Thymus (tissue), 11 donors: ENCODE measurements around the gene COQ10B. TPM values are rescaled to one million over a fixed set of nuclear protein-coding genes. Genes with fewer than 3 reads are reported as not detected.
"Not testable (repeated sequence)": the region's sequence is repeated elsewhere in the genome, so short reads cannot be mapped to it uniquely, and the experiment has no call there.

Experiments
- DNase-seq, 9 donors: peaks; one replicate each; pipeline ENCODE4 v3.0.0-alpha.2; 2013; ENCODE audit warnings: low spot score in 9 of 9, low read depth in 6 of 9, missing footprints in 1 of 9
- H3K27ac ChIP-seq, 2 donors: one replicate each; pipeline ENCODE4 v1.5.1; 2013; ENCODE audit warnings: control low read depth in 1 of 2, low read depth in 1 of 2, low read length in 1 of 2, mild to moderate bottlenecking in 1 of 2, moderate library complexity in 1 of 2
- H3K27me3 ChIP-seq, 2 donors: one replicate each; pipeline ENCODE4 v1.5.1; 2013; ENCODE audit warnings: low read length in 1 of 2; ENCODE audit not compliant: control insufficient read depth in 2 of 2, insufficient read depth in 1 of 2
- H3K36me3 ChIP-seq, 2 donors: one replicate each; pipeline ENCODE4 v1.5.1; 2013; ENCODE audit warnings: low read length in 1 of 2, mild to moderate bottlenecking in 1 of 2, moderate library complexity in 1 of 2; ENCODE audit not compliant: control insufficient read depth in 2 of 2, insufficient read depth in 2 of 2
- H3K4me1 ChIP-seq, 2 donors: one replicate each; pipeline ENCODE4 v1.5.1; 2013; ENCODE audit warnings: low read length in 2 of 2; ENCODE audit not compliant: control insufficient read depth in 2 of 2, insufficient read depth in 2 of 2
- H3K4me3 ChIP-seq, 2 donors: one replicate each; pipeline ENCODE4 v1.5.1; 2013; ENCODE audit warnings: low read length in 2 of 2, control low read depth in 1 of 2, mild to moderate bottlenecking in 1 of 2
- H3K9me3 ChIP-seq, 2 donors: one replicate each; pipeline ENCODE4 v1.5.1; 2013; ENCODE audit warnings: low read length in 1 of 2, mild to moderate bottlenecking in 1 of 2; ENCODE audit not compliant: control insufficient read depth in 2 of 2, insufficient read depth in 1 of 2
- WGBS: extraction: QIAGEN DNeasy Blood & Tissue Kit; methylation state at CpG from one replicate; pipeline ENCODE4 v1.1.7; 2013; 5-methylcytosine and 5-hydroxymethylcytosine counted together
- polyA plus RNA-seq: library from polyadenylated mRNA; stranded (reverse); fragments of 200-250 nt; gene quantifications from one replicate; pipeline ENCODE4 v1.2.3, GENCODE V29; 2013
- total RNA-seq: library from RNA; stranded (reverse); fragments of 120-200 nt; gene quantifications from one replicate; pipeline ENCODE4 v1.2.4, GENCODE V29; 2013
- donor health status: healthy.

COQ10B gene
- total and polyA plus RNA-seq, 2 donors, result 19.2 to 21.3 TPM

GRCh38 chr2:197460649-197461048, 7.3 kb downstream of the COQ10B start:
- Histone ChIP-seq H3K36me3 (peaks cover 25 to 58% of the 10 kb centered on the region in 2 donors), H3K4me1 (no peaks in the 10 kb centered on the region), H3K27ac (no peak overlapping the region), H3K27me3 (no peaks in the 10 kb centered on the region), H3K9me3 (no peaks in the 10 kb centered on the region), H3K4me3 (no peak overlapping the region)
- DNase-seq, result no peak
- 98% methylated on average over 4 of the region's 4 CpGs for WGBS

- DNase-seq, result no peak
- H3K27ac ChIP-seq, result no peak overlapping the region
- WGBS, result 97% methylated on average over 2 of the region's 2 CpGs
- no peaks in the 10 kb centered on the region for H3K27me3 ChIP-seq
- no peaks in the 10 kb centered on the region for H3K9me3 ChIP-seq
- H3K4me3 ChIP-seq, result no peak overlapping the region
- H3K36me3 ChIP-seq, result peaks cover 29 to 62% of the 10 kb centered on the region in 2 donors
- no peaks in the 10 kb centered on the region for H3K4me1 ChIP-seq
Measured at GRCh38 chr2:197461057-197461456, 7.7 kb downstream of the COQ10B start.

GRCh38 chr2:197464175-197464574, 10.8 kb downstream of the COQ10B start:
- no peak for DNase-seq
- Histone ChIP-seq H3K4me3 (no peak overlapping the region), H3K4me1 (no peaks in the 10 kb centered on the region), H3K27me3 (no peaks in the 10 kb centered on the region), H3K36me3 (peaks cover 36 to 90% of the 10 kb centered on the region in 2 donors), H3K9me3 (no peaks in the 10 kb centered on the region), H3K27ac (no peak overlapping the region)
- 98% methylated on average over 1 of the region's 1 CpG for WGBS

GRCh38 chr2:197472166-197472565, 18.8 kb downstream of the COQ10B start:
- Histone ChIP-seq H3K36me3 (peaks cover 50 to 87% of the 10 kb centered on the region in 2 donors), H3K9me3 (no peaks in the 10 kb centered on the region), H3K4me3 (no peak overlapping the region), H3K27ac (no peak overlapping the region), H3K27me3 (no peaks in the 10 kb centered on the region), H3K4me1 (no peaks in the 10 kb centered on the region)
- 98% methylated on average over 5 of the region's 5 CpGs for WGBS
- no peak for DNase-seq

- H3K4me3 ChIP-seq, result no peak overlapping the region
- peaks cover 45 to 67% of the 10 kb centered on the region in 2 donors for H3K36me3 ChIP-seq
- DNase-seq, result no peak
- WGBS, result 98% methylated on average over 3 of the region's 3 CpGs
- H3K4me1 ChIP-seq, result no peaks in the 10 kb centered on the region
- H3K27me3 ChIP-seq, result no peaks in the 10 kb centered on the region
- H3K27ac ChIP-seq, result no peak overlapping the region
- H3K9me3 ChIP-seq, result peaks cover 0 to 8% of the 10 kb centered on the region in 2 donors
Measured at GRCh38 chr2:197477797-197478196, 24.4 kb downstream of the COQ10B start.

- 98% methylated on average over 9 of the region's 9 CpGs for WGBS
- H3K9me3 ChIP-seq, result peaks cover 0 to 18% of the 10 kb centered on the region in 2 donors
- H3K27me3 ChIP-seq, result no peaks in the 10 kb centered on the region
- no peak for DNase-seq
- H3K4me3 ChIP-seq, result no peak overlapping the region
- no peaks in the 10 kb centered on the region for H3K4me1 ChIP-seq
- peaks cover 47 to 60% of the 10 kb centered on the region in 2 donors for H3K36me3 ChIP-seq
- no peak overlapping the region for H3K27ac ChIP-seq
Measured at GRCh38 chr2:197480165-197481036, 27.0 kb downstream of the COQ10B start.

GRCh38 chr2:197484248-197484647, 30.9 kb downstream of the COQ10B start:
- WGBS, result 98% methylated on average over 3 of the region's 3 CpGs
- H3K4me3 ChIP-seq, DNase-seq, H3K27me3 ChIP-seq, H3K4me1 ChIP-seq, H3K27ac ChIP-seq: not testable (repeated sequence)
- Histone ChIP-seq H3K36me3 (peaks cover 43 to 66% of the 10 kb centered on the region in 2 donors), H3K9me3 (peaks cover 0 to 18% of the 10 kb centered on the region in 2 donors)

GRCh38 chr2:197486175-197486574, 32.8 kb downstream of the COQ10B start:
- Histone ChIP-seq H3K36me3 (peaks cover 40 to 70% of the 10 kb centered on the region in 2 donors), H3K27me3 (no peaks in the 10 kb centered on the region), H3K27ac (no peak overlapping the region), H3K4me1 (no peaks in the 10 kb centered on the region), H3K9me3 (peaks cover 0 to 18% of the 10 kb centered on the region in 2 donors), H3K4me3 (no peak overlapping the region)
- 96% methylated on average over 2 of the region's 2 CpGs for WGBS
- no peak for DNase-seq

GRCh38 chr2:197487385-197487784, 34.0 kb downstream of the COQ10B start:
- peaks cover 0 to 13% of the 10 kb centered on the region in 2 donors for H3K9me3 ChIP-seq
- H3K36me3 ChIP-seq, result peaks cover 51 to 83% of the 10 kb centered on the region in 2 donors
- H3K4me1 ChIP-seq, result no peaks in the 10 kb centered on the region
- WGBS, result 97% methylated on average over 4 of the region's 4 CpGs
- no peak for DNase-seq
- no peak overlapping the region for H3K4me3 ChIP-seq
- no peak overlapping the region for H3K27ac ChIP-seq
- no peaks in the 10 kb centered on the region for H3K27me3 ChIP-seq
